GM06990 (cell line): ENCODE results near the gene TNK2.
"Not testable (repeated sequence)": the region's sequence is repeated elsewhere in the genome, so short reads cannot be mapped to it uniquely, and the experiment has no call there.

Source experiments
- DNase-seq: peaks from one replicate; pipeline ENCODE4 v3.0.0-alpha.2; 2011; ENCODE audit not compliant: insufficient read length; ENCODE audit errors: extremely low read depth
- H3K27me3 ChIP-seq: replicated peaks from 2 replicates; pipeline ENCODE4 v1.6.0; 2011; ENCODE audit warnings: low read length; ENCODE audit not compliant: control insufficient read depth, insufficient read depth
- H3K36me3 ChIP-seq: 2 replicates; pipeline ENCODE4 v1.5.1; 2011; ENCODE audit warnings: low read length; ENCODE audit not compliant: control insufficient read depth, insufficient read depth
- H3K4me3 ChIP-seq: replicated peaks from 2 replicates; pipeline ENCODE4 v1.5.1; 2011; ENCODE audit warnings: low read depth, mild to moderate bottlenecking, control low read depth, low read length
- TF ChIP-seq, protein P1 (sequence below): IDR thresholded peaks from 2 replicates; pipeline ENCODE4 v1.5.1; 2011; ENCODE audit warnings: low read length, control low read depth, mild to moderate bottlenecking, inconsistent platforms; ENCODE audit not compliant: insufficient read depth, poor library complexity, severe bottlenecking

TNK2 gene

DNA sequence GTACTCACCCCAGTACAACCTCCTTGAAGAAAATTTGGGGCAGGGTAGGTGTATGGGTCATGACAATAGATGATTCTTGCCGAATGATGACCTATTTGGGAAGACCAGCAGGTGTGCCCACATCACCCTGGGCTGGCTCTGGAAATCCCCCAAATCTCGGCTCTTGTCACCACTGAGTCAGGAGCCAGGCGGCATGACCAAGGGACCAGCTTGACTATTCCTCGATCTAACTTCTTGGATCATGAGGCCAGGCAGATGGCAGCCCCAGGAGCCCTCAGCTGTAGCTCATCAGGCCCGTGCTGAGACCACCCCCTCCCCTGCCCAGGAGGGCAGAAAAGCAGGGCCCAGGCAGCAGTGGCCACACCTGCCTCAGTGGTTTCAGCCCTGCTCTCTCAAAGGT is 87.5 kb downstream of the TNK2 start:
- TF ChIP-seq, protein P1, sequence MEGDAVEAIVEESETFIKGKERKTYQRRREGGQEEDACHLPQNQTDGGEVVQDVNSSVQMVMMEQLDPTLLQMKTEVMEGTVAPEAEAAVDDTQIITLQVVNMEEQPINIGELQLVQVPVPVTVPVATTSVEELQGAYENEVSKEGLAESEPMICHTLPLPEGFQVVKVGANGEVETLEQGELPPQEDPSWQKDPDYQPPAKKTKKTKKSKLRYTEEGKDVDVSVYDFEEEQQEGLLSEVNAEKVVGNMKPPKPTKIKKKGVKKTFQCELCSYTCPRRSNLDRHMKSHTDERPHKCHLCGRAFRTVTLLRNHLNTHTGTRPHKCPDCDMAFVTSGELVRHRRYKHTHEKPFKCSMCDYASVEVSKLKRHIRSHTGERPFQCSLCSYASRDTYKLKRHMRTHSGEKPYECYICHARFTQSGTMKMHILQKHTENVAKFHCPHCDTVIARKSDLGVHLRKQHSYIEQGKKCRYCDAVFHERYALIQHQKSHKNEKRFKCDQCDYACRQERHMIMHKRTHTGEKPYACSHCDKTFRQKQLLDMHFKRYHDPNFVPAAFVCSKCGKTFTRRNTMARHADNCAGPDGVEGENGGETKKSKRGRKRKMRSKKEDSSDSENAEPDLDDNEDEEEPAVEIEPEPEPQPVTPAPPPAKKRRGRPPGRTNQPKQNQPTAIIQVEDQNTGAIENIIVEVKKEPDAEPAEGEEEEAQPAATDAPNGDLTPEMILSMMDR, result no peak
- no peaks in the 10 kb centered on the region for H3K36me3 ChIP-seq
- no peak overlapping the region for H3K4me3 ChIP-seq
- H3K27me3 ChIP-seq, result no peaks in the 10 kb centered on the region; the same call in 1 of the 2 replicates
- no peak for DNase-seq

DNA sequence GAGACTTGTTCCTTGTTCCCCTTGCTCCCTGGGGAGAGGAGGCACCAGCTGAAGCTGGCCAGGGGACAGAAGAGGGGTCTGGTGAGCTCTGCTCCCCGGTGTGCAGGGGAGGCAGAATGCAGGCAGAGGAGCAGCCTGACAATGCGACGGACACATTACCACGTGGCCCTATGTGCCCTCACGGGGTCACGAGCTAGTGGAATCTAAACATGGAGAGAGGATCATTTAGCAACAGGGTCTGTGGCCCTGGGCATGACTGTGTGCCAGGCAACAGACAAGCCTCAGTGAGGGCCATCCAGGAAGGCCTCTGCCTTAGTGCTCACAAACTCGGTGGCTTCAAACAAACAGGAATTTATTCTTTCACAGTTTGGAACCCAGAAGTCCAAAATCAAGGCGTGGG is 88.2 kb downstream of the TNK2 start:
- TF ChIP-seq, protein P1, result no peak
- Histone ChIP-seq H3K4me3 (no peak overlapping the region), H3K27me3 (no peaks in the 10 kb centered on the region; the same call in 1 of the 2 replicates), H3K36me3 (no peaks in the 10 kb centered on the region)
- DNase-seq, result no peak

DNA sequence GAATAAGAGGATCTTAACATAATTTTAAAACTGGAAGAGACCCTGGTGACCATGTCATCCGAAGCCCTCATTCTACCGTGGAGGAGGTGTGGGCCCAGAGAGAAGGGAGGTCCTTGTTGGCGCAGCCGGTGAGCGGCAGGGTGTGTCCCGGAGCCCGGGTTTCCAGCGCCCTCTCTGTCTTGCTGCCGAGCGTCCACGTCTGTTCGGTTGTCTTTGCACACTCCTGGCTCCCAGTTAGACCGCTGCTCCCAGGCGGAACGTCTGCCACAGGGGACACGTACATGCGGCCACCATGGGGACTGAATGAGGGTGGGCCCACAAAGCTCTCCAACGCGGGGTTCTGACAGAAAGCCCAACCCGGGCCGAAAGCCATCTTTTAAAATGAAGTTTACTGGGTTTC is 90.0 kb downstream of the TNK2 start:
- H3K36me3 ChIP-seq, result no peaks in the 10 kb centered on the region
- no peak overlapping the region for H3K4me3 ChIP-seq
- no peaks in the 10 kb centered on the region; the same call in 1 of the 2 replicates for H3K27me3 ChIP-seq
- DNase-seq, result no peak
- TF ChIP-seq, protein P1, result no peak

DNA sequence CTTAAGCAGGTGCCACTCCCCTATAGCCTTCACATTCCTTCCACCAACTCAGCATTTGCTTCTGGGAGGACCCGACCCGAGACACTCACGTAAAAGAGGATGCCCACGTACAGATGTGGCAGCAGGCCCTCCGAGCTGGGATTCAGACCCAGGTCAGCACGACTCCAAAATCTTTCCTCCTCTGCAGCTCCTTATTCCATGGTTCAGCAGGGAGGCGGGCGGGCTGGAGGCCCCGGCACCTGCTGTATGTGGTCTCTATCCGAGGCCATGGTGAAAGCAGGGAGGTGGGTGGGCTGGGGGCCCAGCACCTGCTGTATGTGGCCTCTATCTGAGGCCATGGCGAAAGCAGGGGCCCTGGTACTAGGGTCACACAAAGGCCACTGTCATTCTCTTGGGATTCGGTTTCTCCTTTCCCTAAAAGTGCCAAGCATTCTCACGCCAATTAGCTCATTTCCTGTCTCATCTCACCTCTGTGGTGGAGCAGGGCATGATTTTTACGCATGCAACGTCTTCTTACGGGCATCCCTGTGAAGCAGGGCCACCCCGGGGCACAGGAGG is 90.7 kb downstream of the TNK2 start:
- Histone ChIP-seq H3K4me3 (no peak overlapping the region), H3K36me3 (no peaks in the 10 kb centered on the region), H3K27me3 (no peaks in the 10 kb centered on the region; the same call in none of the 2 replicates)
- TF ChIP-seq, protein P1, result no peak
- DNase-seq, result no peak

DNA sequence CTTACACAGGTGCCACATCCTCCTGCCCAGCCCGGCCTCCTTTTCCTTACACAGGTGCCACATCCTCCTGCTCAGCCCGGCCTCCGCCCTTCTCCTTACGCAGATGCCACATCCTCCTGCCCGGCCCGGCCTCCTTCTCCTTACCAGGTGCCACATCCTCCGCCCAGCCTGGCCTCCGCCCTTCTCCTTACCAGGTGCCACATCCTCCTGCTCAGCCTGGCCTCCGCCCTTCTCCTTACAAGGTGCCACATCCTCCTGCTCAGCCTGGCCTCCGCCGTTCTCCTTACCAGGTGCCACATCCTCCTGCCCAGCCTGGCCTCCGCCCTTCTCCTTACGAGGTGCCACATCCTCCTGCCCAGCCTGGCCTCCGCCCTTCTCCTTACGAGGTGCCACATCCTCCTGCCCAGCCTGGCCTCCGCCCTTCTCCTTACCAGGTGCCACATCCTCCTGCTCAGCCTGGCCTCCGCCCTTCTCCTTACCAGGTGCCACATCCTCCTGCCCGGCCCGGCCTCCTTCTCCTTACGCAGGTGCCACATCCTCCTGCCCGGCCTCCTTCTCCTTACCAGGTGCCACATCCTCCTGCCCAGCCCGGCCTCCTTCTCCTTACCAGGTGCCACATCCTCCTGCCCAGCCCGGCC is 92.0 kb downstream of the TNK2 start:
- not testable (repeated sequence) for DNase-seq, H3K36me3 ChIP-seq, H3K4me3 ChIP-seq, H3K27me3 ChIP-seq

DNA sequence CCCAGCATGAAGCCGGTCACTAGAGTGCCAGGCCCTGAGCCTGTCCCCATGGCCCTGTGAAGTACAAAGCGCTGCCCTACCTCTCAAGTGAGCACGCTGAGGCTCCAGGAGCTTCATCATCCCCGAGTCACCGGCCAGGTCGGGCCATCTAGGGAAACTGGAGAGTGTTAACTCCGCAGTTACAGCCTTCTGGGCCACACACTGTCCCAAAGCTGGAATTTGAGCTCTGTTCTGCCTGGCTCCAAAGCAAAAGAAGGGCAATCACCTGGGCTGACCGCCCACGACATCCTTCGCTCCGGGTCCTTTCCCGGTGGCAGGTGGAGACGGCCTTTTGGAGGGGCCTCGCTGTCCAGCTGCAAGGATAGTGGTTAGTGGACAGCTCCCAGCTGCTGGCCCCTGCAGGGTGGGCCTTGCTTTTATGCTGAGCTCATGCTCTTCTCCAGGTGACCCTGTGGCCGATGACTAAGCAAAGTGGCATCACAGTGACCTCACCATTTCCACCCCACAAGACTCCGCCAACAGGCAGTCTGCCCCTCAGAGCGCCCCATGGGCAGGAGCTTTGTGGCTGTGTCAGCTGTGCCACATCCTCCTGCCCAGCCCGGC is 93.1 kb downstream of the TNK2 start:
- H3K36me3 ChIP-seq, result no peaks in the 10 kb centered on the region
- TF ChIP-seq, protein P1, result no peak
- H3K4me3 ChIP-seq, result no peak overlapping the region
- no peaks in the 10 kb centered on the region; the same call in 1 of the 2 replicates for H3K27me3 ChIP-seq
- no peak for DNase-seq
